NT2/D1 (cell line): Measurements from ENCODE around the gene SLC1A7.

ENCODE experiments used
- YY1 ChIP-seq: IDR thresholded peaks from 2 replicates; pipeline ENCODE4 v1.6.1; 2011; ENCODE audit not compliant: insufficient read length, insufficient read depth
- ZNF274 ChIP-seq: IDR thresholded peaks from 2 replicates; pipeline ENCODE4 v1.6.1; 2011; ENCODE audit warnings: mild to moderate bottlenecking, low read depth, low read length

- TF ChIP-seq ZNF274: no peak
- TF ChIP-seq YY1: no peak
Measured at GRCh38 chr1:53094533-53094919, 47.9 kb downstream of the SLC1A7 start.
